Neural progenitor cell (in vitro differentiated cells): ENCODE data around the gene IWS1.

ENCODE experiments used
- CTCF ChIP-seq: fragments of 200-600 bp; sonication (generic); IDR thresholded peaks from 2 replicates; pipeline ENCODE4 v1.5.1; 2017; ENCODE audit warnings: antibody characterized with exemption, mild to moderate bottlenecking
- EZH2phosphoT487 ChIP-seq: fragments of 200-600 bp; sonication (generic); IDR thresholded peaks from 2 replicates; pipeline ENCODE4 v1.6.1; 2017; ENCODE audit warnings: antibody characterized with exemption

GRCh38 chr2:127479219-127479825 is 47.0 kb downstream of the IWS1 start:
- TF ChIP-seq CTCF (peak; percentile 77), EZH2phosphoT487 (no peak)
